Neural progenitor cell (in vitro differentiated cells): ENCODE data around the gene FEM1B.

ENCODE experiments used
- EZH2 ChIP-seq: fragments of 200-600 bp; sonication (generic); IDR thresholded peaks from 2 replicates; pipeline ENCODE4 v1.6.1; 2017; ENCODE audit warnings: antibody characterized with exemption, mild to moderate bottlenecking, moderate library complexity
- EZH2phosphoT487 ChIP-seq: fragments of 200-600 bp; sonication (generic); IDR thresholded peaks from 2 replicates; pipeline ENCODE4 v1.6.1; 2017; ENCODE audit warnings: antibody characterized with exemption
- TF ChIP-seq, protein P1 (sequence below): fragments of 200-600 bp; sonication (generic); IDR thresholded peaks from 2 replicates; pipeline ENCODE4 v1.5.1; 2017; ENCODE audit warnings: antibody characterized with exemption, mild to moderate bottlenecking

DNA sequence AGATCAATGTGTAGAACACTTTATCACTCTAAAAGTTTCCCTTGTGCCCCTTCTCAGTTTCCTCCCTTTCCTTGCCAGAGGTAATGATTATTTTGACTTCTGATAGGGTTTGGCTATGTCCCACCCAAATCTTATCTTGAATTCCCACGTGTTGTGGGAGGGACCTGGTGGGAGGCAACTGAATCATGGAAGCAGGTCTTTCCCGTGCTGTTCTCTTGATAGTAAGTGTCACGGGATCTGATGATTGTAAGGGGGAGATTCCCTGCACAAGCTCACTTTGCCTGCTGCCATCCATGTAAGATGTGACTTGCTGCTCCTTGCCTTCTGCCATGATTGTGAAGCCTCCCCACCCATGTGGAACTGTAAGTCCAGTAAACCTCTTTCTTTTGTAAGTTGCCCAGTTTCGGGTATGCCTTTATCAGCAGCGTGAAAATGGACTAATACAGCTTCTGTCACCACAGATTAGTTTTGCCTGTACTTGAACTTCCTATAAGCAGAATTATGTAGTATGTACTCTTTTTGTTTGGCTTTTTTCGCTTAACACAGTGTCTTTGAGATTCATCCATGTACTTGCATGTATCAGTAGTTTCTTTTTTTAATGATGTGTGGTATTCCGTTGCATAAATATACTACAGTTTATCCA lies 7.2 kb downstream of the FEM1B start:
- TF ChIP-seq, protein P1, sequence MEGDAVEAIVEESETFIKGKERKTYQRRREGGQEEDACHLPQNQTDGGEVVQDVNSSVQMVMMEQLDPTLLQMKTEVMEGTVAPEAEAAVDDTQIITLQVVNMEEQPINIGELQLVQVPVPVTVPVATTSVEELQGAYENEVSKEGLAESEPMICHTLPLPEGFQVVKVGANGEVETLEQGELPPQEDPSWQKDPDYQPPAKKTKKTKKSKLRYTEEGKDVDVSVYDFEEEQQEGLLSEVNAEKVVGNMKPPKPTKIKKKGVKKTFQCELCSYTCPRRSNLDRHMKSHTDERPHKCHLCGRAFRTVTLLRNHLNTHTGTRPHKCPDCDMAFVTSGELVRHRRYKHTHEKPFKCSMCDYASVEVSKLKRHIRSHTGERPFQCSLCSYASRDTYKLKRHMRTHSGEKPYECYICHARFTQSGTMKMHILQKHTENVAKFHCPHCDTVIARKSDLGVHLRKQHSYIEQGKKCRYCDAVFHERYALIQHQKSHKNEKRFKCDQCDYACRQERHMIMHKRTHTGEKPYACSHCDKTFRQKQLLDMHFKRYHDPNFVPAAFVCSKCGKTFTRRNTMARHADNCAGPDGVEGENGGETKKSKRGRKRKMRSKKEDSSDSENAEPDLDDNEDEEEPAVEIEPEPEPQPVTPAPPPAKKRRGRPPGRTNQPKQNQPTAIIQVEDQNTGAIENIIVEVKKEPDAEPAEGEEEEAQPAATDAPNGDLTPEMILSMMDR = no peak
- TF ChIP-seq EZH2 (no peak), EZH2phosphoT487 (no peak)
